22Rv1 (cell line): Measurements from ENCODE around the gene GBF1.

Experiments
- ZFX ChIP-seq: fragments of 450-650 bp; IDR thresholded peaks from 2 replicates; pipeline ENCODE4 v1.6.1; 2017; ENCODE audit warnings: antibody characterized with exemption, borderline replicate concordance
- TF ChIP-seq, protein P1 (sequence below): fragments of 450-650 bp; IDR thresholded peaks from 2 replicates; pipeline ENCODE4 v1.5.1; 2017; ENCODE audit warnings: mild to moderate bottlenecking

DNA sequence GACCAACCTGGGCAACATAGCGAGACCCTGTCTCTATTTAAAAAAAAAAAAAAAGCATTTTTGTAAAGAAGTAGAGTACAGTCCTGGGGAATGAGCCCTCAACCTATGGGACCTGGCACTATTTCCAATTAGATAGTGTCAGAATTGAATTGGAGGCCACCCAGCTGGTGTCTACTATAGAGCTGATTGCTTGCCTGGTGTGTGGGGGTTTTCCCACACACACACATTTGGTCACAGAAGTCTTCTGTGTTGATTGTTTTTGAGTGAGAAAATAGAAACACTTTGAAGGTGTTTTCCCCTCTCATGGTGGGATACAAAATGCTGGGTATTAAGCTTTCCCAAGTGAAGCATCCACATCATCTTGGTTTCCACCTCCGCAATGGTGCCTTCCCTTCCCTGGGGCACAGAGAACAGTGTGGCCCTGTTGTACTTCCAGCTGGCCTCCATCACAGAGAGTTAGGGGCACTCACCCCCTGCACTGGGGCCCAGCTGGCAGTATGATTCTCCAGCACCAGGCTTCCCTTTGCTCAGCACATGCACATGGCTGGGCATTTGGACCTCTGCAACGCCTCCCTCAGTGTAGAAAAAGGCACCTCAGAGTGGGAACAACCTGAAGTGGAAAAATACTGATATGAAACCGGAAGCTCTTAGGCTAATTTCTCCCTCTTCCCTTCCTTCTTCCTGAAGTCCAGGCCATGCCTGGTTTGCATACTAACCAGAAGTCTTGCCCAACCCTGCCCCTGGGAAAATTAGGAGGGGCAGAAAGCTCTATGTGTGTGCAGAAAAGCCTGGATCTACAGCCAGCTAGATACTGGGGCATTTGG, 139.5 kb downstream of the GBF1 start:
- TF ChIP-seq, protein P1, sequence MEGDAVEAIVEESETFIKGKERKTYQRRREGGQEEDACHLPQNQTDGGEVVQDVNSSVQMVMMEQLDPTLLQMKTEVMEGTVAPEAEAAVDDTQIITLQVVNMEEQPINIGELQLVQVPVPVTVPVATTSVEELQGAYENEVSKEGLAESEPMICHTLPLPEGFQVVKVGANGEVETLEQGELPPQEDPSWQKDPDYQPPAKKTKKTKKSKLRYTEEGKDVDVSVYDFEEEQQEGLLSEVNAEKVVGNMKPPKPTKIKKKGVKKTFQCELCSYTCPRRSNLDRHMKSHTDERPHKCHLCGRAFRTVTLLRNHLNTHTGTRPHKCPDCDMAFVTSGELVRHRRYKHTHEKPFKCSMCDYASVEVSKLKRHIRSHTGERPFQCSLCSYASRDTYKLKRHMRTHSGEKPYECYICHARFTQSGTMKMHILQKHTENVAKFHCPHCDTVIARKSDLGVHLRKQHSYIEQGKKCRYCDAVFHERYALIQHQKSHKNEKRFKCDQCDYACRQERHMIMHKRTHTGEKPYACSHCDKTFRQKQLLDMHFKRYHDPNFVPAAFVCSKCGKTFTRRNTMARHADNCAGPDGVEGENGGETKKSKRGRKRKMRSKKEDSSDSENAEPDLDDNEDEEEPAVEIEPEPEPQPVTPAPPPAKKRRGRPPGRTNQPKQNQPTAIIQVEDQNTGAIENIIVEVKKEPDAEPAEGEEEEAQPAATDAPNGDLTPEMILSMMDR: no peak
- no peak for TF ChIP-seq ZFX
